HEK293 (cell line): ENCODE measurements around the gene UNG.

Experiments used
- OSR2 ChIP-seq: fragments of 450-650 bp; formaldehyde crosslinking; IDR thresholded peaks from 2 replicates; pipeline ENCODE4 v1.5.1; 2016; ENCODE audit warnings: missing biosample characterization, missing genetic modification characterization
- REST ChIP-seq: fragments of 450-650 bp; formaldehyde crosslinking; IDR thresholded peaks from 2 replicates; pipeline ENCODE4 v1.5.1; 2016; ENCODE audit warnings: missing biosample characterization, missing genetic modification characterization
- ZNF146 ChIP-seq: fragments of 450-650 bp; formaldehyde crosslinking; IDR thresholded peaks from 2 replicates; pipeline ENCODE4 v1.5.1; 2016; ENCODE audit warnings: missing biosample characterization, missing genetic modification characterization
- ZSCAN16 ChIP-seq: fragments of 450-650 bp; formaldehyde crosslinking; IDR thresholded peaks from 2 replicates; pipeline ENCODE4 v1.5.1; 2016; ENCODE audit warnings: missing biosample characterization, missing genetic modification characterization

- no peak for TF ChIP-seq REST
- TF ChIP-seq ZNF146 (tag by site-specific recombination), result no peak
- no peak for TF ChIP-seq OSR2 (tag by site-specific recombination)
- no peak for TF ChIP-seq ZSCAN16 (tag by site-specific recombination)
Measured at GRCh38 chr12:109087250-109087649, 10.1 kb upstream of the UNG start.
